CD4-positive, alpha-beta T cell treated with Interleukin-12 subunit alpha and Interleukin-12 subunit beta, for 1 hour (primary cell): ENCODE data around the gene CPVL.

Experiments used
- DNase-seq: peaks from one replicate; pipeline ENCODE4 v3.0.0-alpha.2; 2020

Gene CPVL

DNA sequence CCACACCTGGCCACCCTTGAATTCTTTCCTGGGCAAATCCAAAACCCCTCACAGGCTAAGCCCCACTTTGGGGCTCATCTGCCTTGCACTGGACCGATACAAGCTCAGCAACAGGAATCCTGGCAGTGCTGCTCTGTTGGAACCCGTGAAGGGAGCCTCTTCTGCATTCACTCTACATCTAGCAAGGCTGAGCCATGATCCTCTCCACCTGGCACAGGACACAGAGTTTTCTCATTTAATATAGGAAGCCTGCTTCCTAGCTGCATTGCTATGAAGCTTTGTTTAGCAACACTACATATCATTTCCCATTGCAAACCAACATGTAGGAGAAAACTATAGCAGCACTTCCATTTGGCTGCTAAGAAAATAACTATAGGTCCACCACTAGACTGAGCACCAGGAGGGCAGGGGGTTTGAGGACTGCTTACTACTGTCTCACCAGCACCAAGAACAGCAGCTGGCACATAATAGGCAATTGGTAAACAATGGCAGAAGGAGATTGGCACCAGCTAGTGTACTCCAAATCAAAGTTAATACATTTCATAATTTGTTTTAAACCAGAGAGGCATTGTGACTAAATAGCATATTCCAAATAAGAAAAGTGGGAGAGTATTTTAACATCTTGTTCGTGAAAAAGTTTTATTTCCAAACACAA is 56.1 kb downstream of the CPVL start:
- DNase-seq, result no peak

DNA sequence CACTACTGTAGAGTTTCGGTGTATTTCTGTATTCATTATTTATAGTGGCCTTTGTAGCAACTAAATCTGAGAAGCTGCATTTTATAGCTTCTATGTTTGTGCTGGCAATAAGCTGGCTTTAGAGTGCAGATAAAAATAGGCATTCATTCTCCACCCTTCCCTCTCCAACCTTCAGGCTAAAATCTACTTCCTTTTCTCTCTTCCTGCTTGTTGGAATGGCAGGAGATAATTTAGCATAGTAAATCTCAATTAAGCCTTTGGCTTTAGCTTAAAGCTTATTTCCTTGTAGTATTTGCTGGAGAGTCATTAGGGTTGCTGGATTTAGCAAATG is 58.5 kb downstream of the CPVL start:
- no peak for DNase-seq

DNA sequence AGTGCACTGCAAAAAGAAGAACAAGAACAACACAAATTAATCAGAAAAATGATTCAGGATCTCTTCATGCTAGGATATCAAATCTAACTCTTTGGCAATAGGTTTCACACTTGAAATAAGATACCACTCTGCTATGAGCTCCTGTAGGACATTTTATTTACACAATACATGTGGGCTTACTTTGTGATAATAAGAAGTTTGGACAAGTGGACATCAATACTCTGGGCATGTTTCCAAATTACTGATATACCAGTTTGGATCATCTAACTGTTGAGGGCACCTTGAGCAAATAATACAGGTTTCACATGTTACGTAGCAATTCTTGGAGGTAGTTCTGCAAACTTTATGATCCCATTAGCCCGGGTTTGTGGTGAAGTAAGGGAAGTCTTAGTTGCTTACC is 59.8 kb downstream of the CPVL start:
- DNase-seq, result no peak

DNA sequence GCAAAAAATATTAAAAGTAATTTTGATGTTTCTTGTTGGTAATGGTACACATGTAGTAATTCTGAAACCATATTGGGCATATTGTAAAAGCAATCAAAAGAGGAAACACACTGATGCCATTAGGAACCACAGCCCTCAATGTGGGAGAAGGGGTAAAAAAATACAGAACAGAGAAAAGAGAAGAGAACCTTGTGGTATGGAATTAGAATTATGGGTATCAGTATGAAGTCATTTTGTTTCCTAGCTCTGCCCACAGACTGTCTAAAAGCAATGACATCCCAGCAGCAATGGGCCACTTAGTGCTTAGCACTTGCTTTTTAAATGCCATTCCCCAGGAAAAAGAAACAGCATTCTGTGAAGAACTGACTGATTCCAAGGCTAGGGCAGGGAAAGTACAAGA is 61.5 kb downstream of the CPVL start:
- DNase-seq, result no peak

DNA sequence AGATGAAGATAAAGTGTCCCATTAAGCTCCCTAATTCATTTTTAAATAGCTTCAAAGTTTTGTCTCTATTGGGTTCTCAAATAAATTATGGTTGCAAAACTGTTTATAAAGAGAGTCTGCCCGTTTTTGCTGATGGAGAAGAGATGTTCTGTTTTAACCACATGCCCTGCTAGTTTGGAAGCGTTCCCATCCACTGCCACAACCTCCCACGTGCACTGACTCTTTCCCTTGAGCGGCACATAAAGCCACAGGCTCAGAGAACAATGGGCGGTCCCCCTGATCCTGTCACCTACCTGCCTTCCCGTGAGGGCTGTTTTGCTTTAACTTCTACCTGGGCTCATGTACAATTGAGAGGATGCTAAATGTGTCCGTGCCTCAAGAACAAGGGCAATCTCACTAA is 65.5 kb downstream of the CPVL start:
- no peak for DNase-seq

DNA sequence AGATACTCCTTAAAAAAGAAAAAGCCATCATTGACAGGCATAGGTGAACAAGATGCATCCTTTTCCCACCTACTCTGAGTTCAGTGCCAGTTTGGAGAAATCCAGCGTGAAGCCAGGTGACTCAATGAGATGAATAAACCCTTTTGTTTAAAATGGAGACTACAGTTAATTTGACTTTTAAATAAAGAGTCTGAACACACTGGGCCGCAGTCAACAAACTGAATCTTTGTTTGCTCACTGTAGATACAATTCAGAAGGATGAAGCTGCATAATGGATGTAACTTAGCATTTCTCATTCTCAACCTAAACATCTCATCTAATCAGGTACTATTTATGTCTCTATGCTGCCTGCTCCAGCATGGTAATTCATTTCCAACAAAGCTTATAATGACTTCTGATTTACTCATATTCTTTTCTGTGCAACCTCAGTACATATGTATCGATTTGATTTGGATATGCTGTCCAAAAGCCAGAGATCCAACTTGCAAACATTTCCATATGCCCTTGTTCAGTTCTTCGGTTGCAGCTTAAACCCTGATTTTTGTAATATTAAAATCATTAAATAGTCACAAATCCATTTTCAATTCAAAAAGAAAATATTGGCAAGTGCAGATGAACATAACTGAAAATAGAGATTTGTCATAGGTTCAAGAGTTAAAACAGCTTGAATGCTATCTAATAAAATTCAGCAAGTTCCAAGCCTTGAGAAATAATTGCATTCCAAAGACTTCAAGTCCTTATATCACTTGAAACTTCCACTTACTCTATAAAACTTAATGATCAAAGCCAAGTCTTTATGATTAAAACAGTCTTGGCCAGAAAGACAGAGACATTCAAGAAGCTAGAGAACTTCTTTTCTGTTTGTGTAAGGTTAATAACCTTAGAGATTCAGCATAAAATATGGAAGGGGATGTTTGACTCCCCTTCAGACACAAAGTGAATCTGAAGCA is 67.8 kb downstream of the CPVL start:
- no peak for DNase-seq

DNA sequence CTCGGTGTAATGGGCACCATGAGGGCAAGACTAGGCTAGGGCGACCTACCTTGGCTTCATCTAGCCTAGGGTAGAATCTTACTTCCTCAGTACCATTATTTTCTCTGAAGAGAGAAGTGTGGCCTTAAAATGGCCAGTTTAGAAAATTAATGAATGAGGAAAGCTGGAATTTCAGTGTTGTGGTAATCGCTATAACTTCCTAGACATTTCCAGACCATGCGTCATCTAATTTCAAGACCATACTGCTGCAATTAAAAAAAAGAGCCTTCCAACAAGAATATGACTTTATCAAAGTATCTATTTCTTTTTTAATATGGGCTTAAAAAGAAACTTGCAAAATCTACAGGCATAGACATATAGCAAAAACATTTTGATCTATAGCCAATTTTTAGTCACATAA is 68.5 kb downstream of the CPVL start:
- DNase-seq, result no peak

DNA sequence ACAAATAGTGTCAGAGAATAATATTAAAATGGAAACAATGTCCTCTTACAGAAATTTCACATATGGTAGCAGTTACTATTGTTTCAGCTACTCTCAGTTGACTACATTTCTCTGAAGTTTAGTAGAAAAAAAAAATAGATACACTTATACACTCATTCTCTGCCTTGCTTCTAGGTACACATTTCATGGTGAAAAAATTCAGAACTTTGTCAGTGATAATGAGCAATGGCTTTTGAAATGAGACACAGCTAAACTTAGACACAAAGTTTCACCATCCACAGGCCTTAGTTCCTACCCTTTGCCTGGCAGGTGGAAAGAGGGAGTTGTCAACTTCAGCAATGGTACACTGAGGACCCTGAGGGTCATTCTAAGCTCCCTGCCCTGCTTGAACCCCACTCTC is 69.2 kb downstream of the CPVL start:
- no peak for DNase-seq

DNA sequence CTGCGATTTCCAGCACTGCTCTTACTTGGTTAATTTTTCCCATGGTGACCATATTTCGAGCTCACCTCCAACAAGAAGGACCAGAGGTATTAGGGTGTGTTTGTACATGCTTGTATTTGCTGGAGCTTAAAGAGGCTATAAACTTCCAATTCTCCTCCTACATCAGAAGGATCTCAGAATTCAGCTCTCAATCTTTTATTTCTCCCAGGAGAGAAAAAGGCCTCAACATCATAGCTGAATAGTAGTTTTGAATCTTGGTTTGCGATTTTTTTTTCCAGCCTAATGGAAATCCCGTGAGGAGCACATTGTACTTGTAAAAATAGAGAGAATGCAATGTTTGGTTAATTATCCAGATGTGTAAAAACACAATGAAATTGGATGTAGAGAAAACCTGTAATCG is 69.7 kb downstream of the CPVL start:
- no peak for DNase-seq

DNA sequence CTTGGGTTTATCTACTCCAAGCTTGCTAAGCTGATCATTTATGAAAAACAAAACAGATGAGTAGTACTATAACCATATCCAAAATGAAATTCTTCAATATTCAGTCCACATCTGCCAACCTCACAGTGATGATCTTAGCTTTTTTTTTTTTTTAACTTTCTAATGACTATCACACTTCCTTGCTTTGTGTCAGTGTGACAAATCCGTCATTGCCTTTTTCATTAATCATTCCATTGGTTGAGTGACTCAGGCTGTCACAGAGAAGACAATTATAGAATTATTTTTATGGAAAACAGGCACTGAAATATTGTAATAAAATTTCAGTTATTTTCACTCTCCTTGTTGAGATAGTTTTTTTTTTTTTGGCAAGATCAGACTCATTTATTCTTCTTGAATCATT is 70.7 kb downstream of the CPVL start:
- no peak for DNase-seq

DNA sequence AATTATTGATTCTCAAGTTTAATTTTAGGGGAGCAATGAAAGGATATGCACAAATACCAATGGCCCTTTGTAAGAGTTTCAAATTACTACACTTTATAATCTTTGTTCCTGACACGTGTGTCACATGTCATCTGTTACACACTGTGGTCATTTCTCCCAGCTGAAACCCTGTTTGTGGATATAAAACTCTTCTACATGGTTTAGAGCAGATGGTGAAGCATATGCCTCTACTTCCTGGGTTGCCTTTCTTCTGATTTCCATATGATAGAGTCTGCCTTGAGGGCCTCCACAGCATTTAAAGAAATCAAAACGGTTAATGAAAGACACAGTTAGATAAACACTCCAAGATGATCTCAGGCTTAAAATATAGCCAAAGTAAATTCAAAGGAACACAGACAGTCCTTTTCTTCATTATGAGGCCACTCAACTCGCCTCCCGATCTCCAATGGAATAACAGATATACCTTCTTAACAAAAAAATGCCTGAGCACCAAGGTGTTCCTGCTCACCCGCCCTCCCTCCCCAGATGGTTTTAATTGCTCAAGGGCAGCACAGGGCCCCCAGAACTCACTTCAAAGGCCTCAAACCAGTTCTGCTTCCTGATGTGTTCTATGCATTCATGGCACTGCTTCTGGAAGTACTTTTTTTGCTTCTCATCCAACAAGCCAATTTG is 75.0 kb downstream of the CPVL start:
- DNase-seq, result no peak

DNA sequence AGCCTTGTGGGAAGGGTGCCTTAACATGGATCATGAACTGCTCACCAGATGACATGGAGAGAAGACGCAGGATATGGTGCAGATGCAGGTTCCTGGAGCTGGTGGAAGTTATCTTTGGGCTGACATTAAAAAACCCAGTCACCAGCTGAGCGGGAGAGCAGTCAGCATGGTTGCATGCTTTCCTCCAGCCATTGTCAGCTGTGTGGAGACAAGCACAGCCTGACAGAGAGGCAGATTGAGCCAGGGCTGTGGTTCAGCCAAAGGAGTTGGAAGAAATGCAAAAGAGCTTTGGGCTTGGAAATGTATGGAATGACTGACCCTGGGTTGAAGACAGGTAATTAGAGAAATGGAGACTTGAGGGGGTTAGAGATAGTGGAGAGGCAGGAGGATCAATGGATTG is 79.7 kb downstream of the CPVL start:
- DNase-seq, result no peak

DNA sequence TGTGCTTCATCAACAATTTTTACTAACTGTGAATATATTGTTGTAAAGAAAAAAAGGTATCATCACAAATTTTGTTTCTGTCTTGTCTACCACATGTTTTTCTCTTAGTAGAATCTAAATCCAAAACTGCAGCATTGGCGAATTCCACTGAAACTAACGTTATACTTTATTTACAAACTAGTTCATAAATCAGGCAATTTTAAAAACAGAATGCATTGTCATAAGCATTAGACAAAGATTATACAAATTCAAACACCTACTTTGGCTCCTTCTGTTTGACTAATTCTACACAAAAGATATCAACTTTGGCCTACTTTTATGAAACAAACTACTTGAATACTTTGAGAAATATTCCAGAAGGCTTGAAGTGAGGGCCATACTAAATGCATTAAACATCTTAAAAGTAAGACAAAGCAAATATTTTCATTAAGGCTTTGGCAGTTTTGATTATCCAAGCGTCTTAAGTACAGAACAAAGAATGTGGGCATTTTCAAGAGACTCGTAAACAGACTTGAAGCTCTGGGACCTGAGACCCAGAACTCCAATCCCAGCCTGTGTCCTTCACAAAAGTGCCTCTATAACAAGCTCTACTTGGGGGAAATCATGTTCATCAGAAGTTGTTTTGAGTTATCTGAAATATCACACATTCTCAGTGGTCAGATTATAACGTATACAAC is 81.0 kb downstream of the CPVL start:
- no peak for DNase-seq

DNA sequence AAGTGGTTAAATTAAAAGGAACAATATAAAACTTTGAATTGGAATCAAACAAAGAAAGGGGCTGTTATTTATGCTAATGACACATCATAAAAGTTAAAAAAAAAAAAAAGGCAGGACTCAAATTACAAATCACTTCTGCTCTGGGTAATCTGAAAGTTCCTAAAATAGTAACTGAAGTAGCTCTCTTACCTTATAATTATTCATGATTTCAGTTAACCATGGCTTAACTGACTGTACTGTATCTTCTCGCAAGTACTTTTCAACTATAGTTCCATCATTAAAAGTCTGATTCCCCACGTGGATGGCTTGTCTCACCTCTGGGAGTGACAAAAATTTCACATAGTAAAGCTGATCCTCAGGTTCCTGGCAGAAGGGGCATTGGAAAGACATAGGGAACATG is 82.5 kb downstream of the CPVL start:
- DNase-seq, result no peak

DNA sequence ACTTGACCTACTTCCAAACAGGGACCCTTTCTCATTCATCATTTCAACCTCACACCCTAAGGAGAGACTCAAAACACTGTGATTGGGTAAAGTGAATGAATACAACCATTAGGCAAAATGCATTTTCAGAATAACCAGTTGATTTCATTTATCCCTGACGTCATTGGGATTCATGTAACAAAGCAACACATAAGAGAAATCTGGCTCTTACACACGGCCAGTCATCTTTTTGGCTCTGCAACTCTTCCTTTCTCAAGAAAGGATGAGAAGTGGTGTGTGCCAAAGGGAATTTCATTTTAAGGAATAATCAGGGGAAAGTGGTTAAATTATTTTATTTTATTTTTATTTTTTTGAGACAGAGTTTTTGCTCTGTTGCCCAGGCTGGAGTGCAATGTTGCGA is 83.1 kb downstream of the CPVL start:
- no peak for DNase-seq

DNA sequence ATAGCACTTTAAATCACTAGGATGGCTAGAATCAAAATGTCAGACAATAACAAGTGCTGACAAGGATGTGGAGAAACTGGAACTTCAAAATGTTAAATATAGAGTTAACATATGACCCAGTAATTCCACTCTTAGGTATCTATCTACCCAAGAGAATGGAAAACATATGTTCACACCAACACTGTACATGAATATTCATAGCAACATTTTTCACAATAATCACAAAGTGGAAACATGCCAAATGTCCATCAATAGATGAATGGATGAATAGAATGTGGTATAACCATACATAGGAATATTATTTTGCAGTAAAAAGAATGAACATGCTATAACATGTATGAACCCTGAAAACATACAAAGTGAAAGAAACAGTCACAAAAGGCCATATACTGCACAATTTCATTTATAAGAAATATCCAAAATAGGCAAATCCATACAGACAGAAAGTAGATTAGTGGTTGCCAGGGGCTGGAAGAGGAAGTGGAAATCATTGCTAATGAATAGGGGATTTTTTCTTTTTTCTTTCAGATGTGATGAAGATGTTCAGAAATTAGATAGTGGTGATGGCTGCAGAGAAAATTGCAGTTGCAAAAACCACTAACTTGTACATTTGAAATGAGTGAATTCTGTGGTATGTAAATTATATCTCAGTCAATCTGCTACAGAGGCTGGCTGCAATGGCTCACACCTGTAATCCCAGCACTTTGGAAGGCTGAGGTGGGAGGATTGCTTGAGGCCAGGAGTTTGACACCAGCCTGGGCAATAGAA is 93.0 kb downstream of the CPVL start:
- no peak for DNase-seq

DNA sequence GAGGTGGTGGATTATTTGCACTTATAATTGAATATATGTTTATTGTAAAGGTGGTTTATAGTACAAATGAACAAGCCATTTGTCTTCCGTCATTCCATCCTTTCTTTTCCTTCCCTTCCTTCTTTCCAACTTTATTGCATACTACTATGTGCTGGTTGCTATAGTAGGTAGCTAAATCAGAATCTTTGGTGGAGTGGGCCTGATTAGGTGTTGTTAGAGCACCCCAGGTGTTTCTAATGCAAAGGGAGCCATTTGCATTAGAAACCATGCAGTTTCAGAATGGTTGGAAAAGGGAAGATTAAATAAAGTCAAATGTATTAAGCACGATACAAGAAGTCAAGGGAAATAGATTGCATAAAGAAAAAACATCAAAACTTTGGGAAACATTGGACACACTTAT is 99.4 kb downstream of the CPVL start:
- DNase-seq, result no peak

DNA sequence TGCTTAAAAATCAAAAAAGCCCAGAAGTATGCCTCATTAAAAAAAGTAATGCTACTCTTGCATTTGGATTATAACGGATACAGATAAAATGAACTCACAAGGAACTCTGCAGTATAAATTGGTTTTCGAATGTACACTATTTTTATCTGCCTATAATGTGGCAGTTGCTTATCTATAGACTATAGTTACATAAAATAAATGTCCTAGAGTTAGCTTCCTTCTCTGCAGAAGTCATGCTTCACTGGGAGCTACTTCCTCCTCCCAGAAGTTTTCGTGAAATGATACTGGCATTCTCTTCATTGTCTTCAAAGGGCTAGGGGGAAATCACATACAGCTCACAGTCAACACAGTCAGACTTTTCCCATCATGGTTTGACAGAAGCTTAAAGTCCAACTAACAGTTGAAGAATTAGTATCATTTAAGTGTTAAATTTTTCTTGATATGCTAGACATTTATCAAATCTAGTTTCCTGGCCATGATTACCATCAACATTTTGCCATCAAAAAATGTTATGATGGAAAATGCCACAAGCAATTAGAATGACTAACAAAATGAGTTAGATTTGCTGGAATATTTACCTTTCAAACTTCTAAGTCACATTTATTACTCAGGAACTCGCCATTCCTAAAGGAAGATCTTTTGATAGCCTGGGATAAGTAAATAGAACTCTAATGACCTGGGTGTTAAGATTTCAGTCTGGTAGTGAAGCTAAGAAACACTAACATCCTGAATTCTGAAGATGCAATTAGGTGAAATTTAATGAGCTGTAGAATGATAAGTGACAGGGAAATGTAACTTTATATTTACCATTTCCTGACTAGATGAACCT is 100.9 kb downstream of the CPVL start:
- DNase-seq, result no peak

DNA sequence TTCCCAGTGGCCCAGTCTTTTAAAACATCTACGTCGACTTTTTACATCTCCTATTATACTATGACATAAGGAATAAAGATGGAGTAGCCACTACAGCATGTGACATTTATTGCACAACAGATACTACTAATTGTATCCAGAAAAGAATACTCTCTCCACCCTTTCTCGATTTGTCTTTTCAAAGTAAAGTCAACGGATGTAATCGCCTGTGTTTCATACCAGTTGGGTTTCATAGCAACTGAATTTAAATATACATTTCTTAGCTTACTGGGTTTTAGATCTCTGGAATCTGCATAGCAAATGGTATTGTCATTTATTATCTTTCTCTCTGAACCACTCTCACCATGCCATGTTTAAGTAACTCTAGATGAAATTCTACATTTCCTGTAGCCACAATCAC is 101.8 kb downstream of the CPVL start:
- DNase-seq, result no peak

DNA sequence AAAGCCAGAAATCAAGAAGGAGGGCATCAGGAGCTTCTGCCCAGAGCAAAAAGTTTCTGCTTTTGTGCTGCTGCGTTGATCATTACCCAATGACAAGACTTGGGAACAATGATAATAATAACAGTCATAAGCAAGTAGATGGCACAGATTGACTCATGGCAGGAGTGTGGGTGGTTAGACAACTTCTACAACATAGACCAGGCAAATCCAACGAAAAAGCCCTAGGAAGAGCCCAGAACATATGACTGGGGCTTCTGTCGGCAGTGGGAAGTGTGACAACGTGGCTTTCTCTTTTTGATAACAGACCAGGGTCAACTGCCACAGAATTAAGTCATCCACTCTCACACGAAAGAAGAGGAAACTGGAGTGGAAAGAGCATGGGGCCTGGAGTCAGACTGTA is 102.8 kb downstream of the CPVL start:
- DNase-seq, result no peak

DNA sequence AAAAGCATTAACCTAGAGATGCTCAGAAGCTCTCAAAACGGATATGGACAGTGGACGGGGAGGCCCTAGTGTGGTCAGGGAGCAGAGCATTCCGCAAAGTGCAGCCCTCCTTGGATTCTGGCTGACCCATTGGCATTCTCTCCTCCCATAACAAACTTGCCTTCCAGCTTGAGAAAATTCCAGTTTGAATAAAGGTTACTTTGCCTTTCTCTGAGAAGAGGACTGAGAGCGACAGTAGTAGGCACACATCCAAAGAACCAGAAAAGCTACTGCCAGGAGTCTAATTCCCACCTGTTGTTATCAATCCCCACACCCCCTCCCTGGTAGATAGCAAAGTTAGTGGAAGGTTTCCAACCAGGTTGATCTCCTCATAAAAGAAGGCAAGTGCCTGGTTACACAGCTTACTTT is 103.5 kb downstream of the CPVL start:
- no peak for DNase-seq

DNA sequence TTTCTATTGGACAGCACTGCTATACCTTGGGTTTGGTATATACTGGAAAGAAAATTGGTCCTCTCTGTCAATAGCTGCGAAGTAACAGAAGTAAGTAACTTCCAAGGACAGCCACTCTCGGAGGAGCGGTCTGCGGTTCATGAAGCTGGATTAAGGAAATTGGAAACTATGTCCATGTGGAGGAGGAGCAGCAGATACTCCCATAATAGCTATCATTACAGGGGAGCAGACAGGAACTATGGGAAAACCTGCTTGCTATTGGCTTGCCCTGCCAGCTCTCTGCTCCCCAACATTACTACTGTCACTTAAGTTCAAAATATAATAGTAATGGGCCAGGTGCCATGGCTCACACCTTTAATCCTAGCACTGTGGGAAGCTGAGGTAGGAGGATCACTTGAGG is 104.3 kb downstream of the CPVL start:
- DNase-seq, result no peak
